NK-92 (cell line): ENCODE measurements around the gene PDGFD.

Experiments
- DNase-seq: peaks from one replicate; lab custom pipeline; 2025; ENCODE audit not compliant: unreplicated experiment; lab: John Stamatoyannopoulos, UW

PDGFD gene

DNA sequence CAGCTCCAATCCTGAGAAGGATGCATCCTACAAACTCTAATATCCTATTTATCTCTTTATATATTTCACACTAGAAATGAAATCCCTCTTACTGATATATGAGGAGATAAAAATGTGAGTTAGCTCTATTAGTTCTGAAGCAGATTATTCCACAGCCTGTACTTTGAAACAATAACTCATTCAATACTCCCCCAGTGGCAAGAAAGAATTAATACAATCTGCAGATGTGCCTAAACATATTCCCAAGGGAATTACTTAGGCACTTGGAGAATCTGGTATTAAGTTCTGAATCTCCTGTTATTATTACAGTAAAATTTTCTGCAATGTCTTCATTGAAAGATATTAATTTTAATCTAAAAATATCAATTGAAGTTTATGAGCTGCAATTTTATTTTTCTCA, 68.2 kb downstream of the PDGFD start:
- no peak for DNase-seq

GRCh38 chr11:104094576-104094975, 69.4 kb downstream of the PDGFD start:
- DNase-seq: no peak

DNA sequence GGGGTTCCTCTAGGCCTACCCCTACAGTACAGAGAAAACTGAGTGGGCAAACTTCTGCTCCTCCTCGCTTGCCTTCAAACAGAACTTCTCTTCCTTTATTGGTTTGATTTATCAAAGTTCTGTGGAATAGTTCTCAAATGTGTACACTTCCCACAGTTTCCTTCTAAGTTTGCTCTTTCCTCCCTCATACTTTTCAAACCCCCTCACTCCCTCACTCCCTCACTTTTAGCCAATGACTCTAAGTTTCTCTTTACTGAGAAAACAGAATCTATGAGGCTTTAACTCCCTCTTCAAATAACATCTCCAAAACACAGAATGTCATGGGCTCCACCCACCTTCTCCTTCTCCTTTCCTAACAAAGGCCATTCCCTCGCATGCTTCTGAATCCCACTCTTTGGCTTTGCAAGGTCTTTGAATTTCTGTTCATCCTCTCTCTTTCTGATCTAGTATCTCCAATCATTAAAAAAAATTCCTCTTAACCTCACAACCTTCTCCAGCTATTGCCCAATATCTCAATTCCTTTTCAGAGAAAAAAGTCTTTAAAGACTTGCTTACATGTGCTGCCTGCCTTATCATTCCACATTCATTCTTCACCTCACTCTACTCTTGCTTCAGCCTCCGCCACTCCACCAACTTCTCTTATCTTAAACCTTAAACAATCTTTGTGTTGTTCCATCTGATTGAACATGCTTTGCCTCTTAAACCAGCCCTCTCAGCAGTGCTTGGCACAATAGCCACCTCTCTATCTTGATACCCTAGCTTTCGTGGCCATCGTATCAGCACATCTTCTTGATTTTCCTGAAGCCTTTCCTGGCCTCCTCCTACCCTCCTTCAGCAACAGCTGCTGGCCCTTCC, 70.3 kb downstream of the PDGFD start:
- no peak for DNase-seq

DNA sequence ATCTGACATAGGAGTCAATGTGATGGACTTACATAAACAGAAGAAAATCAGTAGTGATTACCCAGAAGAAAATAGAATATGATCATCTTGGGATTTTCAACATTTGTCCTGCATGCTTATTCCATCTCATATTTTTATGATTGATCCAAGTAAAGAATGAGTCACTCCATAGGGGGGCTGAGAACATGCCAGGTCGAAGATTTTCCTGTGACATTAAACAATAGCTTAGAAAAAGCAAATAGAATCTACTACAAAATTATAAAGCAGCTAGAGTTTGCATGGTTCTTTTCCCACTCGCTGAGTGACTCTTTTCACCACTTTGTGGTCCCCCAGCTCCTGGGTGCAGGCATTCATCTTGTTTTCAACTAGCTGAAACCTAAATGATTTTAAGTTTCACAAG, 71.2 kb downstream of the PDGFD start:
- no peak for DNase-seq

DNA sequence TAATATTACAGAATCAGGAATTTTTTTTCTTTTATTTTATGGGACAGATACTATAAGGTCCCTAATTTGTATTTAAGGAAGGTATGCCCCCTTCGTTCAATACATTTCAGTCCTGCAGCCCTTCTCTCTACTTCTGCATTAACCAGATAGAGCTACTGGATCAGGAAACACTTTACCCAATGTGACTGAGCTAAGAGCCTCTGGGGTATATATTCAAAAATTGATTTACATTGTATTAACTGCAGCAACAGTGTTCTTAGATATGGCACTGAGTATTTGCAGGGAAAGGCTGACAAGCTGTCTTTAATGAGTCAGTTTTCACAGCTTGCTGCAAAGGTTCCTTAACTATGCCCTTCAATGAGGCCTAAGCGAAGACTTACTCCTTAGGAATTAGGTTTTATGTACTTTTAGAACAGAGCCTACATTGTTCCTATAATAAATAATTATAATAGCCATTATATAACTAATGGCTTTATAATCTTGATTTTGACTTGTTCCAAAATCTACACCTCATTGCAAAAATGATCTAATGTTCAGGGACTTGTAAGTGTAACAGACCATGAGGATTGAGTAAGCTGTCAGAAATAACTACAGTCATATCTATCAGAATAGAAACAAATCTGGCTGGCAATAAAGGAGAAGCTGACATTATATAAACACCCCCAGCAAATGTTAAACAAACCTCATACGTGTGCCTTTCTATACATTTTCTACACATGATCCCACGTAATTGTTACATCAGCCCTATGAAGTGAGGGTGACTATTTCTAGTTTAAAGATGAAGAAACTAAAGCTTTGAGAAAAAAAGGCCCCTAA, 72.5 kb downstream of the PDGFD start:
- no peak for DNase-seq

GRCh38 chr11:104090767-104091166, 73.2 kb downstream of the PDGFD start:
- DNase-seq: no peak

- DNase-seq: no peak
These were observed 74.5 kb downstream of the PDGFD start for GRCh38 chr11:104089481-104089880.

- DNase-seq: no peak
These were observed 77.3 kb downstream of the PDGFD start for GRCh38 chr11:104086621-104087020.

DNA sequence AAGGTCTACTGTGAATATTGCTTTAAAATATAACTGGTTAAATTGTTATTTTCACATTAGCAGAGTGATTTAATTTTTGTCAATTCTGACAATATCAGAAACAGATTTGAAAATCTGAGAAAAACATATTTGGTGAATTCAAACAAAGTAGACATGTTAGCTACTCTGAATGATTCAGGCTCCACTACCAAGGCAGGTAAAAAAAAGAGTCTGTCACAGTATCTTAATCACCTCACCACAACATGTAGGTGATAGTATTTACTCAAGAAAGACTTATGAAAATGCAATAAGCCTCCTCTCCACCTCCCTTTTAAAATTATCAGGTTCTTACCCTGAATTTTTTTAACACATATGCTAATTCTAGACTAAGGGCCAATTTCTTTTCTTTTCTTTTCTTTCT, 85.0 kb downstream of the PDGFD start:
- no peak for DNase-seq

GRCh38 chr11:104078245-104078644, 85.7 kb downstream of the PDGFD start:
- no peak for DNase-seq

GRCh38 chr11:104076455-104076854, 87.5 kb downstream of the PDGFD start:
- DNase-seq: no peak

DNA sequence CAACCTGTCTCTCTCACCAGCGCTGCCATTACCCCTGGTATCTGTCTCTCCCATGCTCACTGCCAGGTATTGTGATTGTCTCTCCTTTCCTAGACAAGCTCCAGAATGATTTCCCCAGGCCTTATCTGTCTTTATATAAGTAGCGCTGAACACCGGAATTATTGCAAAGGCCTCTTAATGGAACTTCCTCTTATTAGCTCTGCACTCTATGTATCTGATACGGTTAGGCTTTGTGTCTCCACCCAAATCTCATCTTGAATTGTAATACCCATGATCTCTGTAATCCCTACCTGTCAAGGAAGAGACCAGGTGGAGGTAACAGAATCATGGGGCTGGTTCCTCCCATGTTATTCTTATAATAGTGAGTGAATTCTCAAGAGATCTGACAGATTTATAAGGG, 88.2 kb downstream of the PDGFD start:
- no peak for DNase-seq

DNA sequence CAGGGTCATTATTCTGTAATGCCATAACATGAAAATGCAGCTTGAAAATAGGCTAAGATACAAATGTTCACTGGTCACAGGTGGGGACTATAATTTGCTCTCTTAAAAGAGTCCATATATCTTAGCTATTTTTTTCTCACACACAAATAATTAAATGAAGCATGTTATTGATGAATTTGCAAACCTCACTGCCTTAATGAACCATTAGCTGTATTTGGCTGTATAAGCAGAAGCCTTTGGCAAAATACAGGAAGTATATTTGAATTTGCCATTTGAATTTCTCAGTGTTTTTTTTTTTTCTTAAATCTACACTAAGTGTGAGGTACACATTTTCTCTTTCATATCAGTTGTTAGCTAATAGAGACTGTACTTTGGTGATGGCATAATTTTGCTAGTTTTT, 88.9 kb downstream of the PDGFD start:
- DNase-seq: no peak

GRCh38 chr11:104073950-104074705, 89.8 kb downstream of the PDGFD start:
- DNase-seq: no peak

DNA sequence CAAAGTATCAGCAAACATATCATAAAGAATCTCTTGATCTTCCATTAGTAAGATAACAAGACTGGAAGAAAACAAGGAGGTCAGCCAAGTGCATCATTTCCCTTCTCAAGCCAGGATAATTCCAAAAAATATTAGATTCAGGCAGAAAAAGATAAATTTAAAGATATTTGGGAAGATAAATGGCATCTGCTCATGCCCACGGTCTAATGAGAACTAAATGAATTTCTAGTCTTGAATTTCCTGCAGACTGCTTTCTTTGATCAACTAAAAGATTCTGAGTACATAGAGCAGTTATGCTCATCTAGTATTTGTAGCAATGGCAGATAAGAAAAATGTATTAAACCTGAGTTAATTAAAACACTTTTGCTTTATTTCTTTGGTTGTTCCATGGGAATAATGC, 96.4 kb downstream of the PDGFD start:
- no peak for DNase-seq

GRCh38 chr11:104064034-104064630, 99.8 kb downstream of the PDGFD start:
- no peak for DNase-seq

- DNase-seq: no peak
These were observed 102.0 kb downstream of the PDGFD start for GRCh38 chr11:104061853-104062521.

GRCh38 chr11:104060820-104061219, 103.1 kb downstream of the PDGFD start:
- no peak for DNase-seq

GRCh38 chr11:104060004-104060794, 103.7 kb downstream of the PDGFD start:
- no peak for DNase-seq

DNA sequence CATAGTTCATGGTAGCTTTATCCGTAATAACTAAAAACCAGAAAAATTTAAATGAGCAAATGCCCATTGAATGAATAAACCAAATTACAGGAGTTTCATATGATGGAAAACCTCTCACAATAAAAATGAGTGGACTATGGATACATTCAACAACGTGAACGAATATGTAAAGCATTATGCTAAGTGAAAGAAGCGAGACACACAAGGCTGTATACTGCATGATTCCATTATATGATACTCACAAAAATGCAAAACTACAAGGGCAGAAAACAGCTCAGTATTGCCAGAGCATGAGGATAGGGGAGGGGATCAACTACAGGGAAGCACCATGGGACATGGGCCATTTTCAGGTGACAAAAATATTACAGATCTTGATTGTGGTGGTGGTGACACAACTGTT, 105.3 kb downstream of the PDGFD start:
- no peak for DNase-seq
